Sigmoid colon (tissue), 4 donors: ENCODE data around the gene STON2.

Experiments used
- CTCF ChIP-seq, 4 experiments: fragments of 450-650 bp in 3 of 4; fragments of 200-600 bp in 1 of 4; IDR thresholded peaks; one replicate each; pipeline ENCODE4 v1.5.1; 2016 to 2019; ENCODE audit warnings: antibody characterized with exemption in 4 of 4, mild to moderate bottlenecking in 3 of 4, moderate library complexity in 2 of 4
- EP300 ChIP-seq, 4 donors: sonication (generic); formaldehyde crosslinking; IDR thresholded peaks; one replicate each; pipeline ENCODE4 v1.6.1; 2017; ENCODE audit warnings: antibody characterized with exemption in 4 of 4
- POLR2A ChIP-seq, 2 donors: fragments of 450-650 bp; IDR thresholded peaks; one replicate each; pipeline ENCODE4 v1.6.1; 2016; ENCODE audit warnings: antibody characterized with exemption in 2 of 2, mild to moderate bottlenecking in 2 of 2, moderate library complexity in 2 of 2
- POLR2AphosphoS5 ChIP-seq, 4 donors: sonication (generic); formaldehyde crosslinking; IDR thresholded peaks; one replicate each; pipeline ENCODE4 v1.6.1; 2017; ENCODE audit warnings: antibody characterized with exemption in 4 of 4

- TF ChIP-seq CTCF (IDR thresholded peaks at IDR 0.05) (no peak), POLR2AphosphoS5 (IDR thresholded peaks at IDR 0.05) (no peak), POLR2A (IDR thresholded peaks at IDR 0.05) (no peak), EP300 (IDR thresholded peaks at IDR 0.05) (no peak)
Measured at GRCh38 chr14:81275305-81276072, 124.6 kb downstream of the STON2 start.
